Nephron progenitor cell (in vitro differentiated cells): Measurements from ENCODE around the gene SLC26A2.
"Not testable (repeated sequence)": the region's sequence is repeated elsewhere in the genome, so short reads cannot be mapped to it uniquely, and the experiment has no call there.

Experiments
- DNase-seq: peaks from one replicate; pipeline ENCODE4 v3.0.0; 2021
- H3K27ac Mint-ChIP-seq: 2 replicates; pipeline ENCODE4 v1.8.0; 2021; ENCODE audit warnings: mild to moderate bottlenecking, moderate library complexity, mixed read lengths
- H3K27me3 Mint-ChIP-seq: 2 replicates; pipeline ENCODE4 v1.8.0; 2021; ENCODE audit warnings: mild to moderate bottlenecking, low read depth, mixed read lengths; ENCODE audit not compliant: poor library complexity
- H3K36me3 Mint-ChIP-seq: 2 replicates; pipeline ENCODE4 v1.8.0; 2021; ENCODE audit warnings: low read depth, mixed read lengths
- H3K4me1 Mint-ChIP-seq: 2 replicates; pipeline ENCODE4 v1.8.0; 2021; ENCODE audit warnings: mixed read lengths
- H3K4me3 Mint-ChIP-seq: 2 replicates; pipeline ENCODE4 v1.8.0; 2021; ENCODE audit warnings: mild to moderate bottlenecking, moderate library complexity, mixed read lengths
- H3K9me3 Mint-ChIP-seq: 2 replicates; pipeline ENCODE4 v1.8.0; 2021; ENCODE audit warnings: mild to moderate bottlenecking, moderate library complexity, mixed read lengths
- TF ChIP-seq, protein P1 (sequence below): fragments of 200-600 bp; sonication (generic); IDR thresholded peaks from 2 replicates; pipeline ENCODE4 v1.5.0; 2021; ENCODE audit warnings: antibody characterized with exemption

SLC26A2 gene

DNA sequence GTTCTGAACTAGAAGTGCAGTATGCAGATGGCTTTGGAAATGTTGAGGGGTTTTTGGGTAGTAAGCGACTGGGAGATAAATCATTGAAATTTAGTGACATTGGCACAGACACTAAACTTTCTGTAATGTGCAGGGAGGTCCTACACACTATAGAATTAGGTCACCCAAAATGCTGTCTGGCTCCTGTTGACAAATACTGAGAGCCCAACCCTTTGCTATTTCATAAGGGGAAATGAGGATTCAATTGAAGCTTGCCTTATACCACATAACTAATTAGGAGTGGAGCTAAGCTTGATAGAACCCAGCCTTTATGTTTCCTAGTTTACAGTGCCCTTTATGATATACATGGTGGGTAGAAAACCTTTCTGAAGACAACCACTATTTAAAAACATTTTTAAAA is 62.6 kb downstream of the SLC26A2 start:
- Mint-ChIP-seq H3K36me3 (peaks cover 74% of the 10 kb centered on the region), H3K9me3 (no peaks in the 10 kb centered on the region), H3K4me3 (no peak overlapping the region), H3K27ac (no peak overlapping the region), H3K4me1 (peaks cover 20% of the 10 kb centered on the region), H3K27me3 (peaks cover 3% of the 10 kb centered on the region)
- TF ChIP-seq, protein P1, sequence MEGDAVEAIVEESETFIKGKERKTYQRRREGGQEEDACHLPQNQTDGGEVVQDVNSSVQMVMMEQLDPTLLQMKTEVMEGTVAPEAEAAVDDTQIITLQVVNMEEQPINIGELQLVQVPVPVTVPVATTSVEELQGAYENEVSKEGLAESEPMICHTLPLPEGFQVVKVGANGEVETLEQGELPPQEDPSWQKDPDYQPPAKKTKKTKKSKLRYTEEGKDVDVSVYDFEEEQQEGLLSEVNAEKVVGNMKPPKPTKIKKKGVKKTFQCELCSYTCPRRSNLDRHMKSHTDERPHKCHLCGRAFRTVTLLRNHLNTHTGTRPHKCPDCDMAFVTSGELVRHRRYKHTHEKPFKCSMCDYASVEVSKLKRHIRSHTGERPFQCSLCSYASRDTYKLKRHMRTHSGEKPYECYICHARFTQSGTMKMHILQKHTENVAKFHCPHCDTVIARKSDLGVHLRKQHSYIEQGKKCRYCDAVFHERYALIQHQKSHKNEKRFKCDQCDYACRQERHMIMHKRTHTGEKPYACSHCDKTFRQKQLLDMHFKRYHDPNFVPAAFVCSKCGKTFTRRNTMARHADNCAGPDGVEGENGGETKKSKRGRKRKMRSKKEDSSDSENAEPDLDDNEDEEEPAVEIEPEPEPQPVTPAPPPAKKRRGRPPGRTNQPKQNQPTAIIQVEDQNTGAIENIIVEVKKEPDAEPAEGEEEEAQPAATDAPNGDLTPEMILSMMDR, result no peak
- no peak for DNase-seq

DNA sequence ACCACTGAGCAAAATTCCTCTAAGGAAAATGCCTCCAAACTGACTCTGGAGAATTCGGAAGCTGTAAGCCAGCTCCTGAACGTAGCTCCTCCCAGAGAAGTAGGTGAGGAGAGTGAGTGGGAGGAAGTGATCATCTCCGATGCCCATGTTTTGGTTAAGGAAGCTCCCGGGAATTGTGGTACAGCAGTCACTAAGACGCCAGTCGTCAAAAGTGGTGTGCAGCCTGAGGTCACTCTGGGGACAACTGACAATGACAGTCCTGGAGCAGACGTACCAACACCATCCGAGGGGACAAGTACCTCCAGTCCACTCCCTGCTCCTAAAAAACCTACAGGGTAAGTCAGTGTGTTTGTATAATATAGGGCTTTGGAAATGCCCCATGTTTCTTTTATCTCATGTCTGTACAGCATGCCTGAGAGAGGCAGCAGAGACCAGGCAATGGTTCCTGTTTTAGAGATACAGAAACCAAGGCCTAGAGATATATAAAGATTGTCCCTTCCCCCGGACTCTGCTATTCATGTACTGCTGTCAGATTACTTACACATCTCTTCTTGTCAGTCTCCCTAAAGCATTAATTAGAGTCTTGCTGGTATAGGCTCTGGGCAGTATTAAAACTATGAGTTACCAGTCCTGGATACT is 63.9 kb downstream of the SLC26A2 start:
- no peaks in the 10 kb centered on the region for H3K9me3 Mint-ChIP-seq
- H3K27ac Mint-ChIP-seq, result peak overlapping the region; percentile 90
- TF ChIP-seq, protein P1, result no peak
- peaks cover 71% of the 10 kb centered on the region for H3K36me3 Mint-ChIP-seq
- no peak for DNase-seq
- peaks cover 3% of the 10 kb centered on the region for H3K27me3 Mint-ChIP-seq
- no peak overlapping the region for H3K4me3 Mint-ChIP-seq
- H3K4me1 Mint-ChIP-seq, result peaks cover 20% of the 10 kb centered on the region

DNA sequence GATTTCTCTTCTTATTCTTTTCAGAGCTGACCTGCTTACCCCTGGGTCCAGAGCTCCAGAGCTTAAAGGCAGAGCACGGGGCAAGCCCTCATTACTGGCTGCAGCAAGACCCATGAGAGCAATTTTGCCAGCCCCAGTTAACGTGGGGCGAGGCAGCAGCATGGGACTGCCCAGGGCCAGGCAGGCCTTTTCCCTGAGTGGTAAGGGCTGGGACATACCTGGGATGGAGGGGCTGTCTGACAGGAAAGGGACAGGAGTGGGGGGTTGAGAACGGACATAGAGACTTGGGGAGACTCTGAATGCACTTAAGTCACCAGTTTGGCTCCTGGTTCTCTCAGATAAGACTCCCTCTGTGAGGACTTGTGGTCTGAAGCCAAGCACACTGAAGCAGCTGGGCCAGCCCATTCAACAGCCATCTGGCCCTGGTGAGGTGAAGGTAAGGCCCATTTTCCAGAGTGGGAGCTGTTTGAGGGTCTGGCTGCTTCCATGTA is 66.2 kb downstream of the SLC26A2 start:
- peaks cover 66% of the 10 kb centered on the region for H3K36me3 Mint-ChIP-seq
- H3K27ac Mint-ChIP-seq, result no peak overlapping the region
- TF ChIP-seq, protein P1, result no peak
- no peaks in the 10 kb centered on the region for H3K9me3 Mint-ChIP-seq
- DNase-seq, result no peak
- H3K4me3 Mint-ChIP-seq, result no peak overlapping the region
- H3K4me1 Mint-ChIP-seq, result peaks cover 18% of the 10 kb centered on the region
- peaks cover 2% of the 10 kb centered on the region for H3K27me3 Mint-ChIP-seq

DNA sequence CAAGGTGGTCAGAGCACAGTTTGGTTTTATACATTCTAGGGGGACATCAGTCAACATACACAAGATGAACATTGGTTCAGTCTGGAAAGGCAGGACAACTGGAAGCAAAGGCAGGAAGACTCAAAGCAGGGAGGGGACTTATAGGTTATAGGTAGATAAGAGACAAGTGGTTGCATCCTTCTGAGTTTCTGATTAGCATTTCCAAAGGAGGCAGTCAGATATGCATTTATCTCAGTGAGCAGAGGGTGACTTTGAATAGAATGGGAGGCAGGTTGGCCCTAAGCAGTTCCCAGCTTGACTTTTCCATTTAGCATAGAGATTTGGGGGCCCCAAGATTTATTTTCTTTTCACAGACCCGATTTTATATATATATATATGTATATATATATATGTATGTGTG is 67.5 kb downstream of the SLC26A2 start:
- H3K27ac Mint-ChIP-seq, DNase-seq, H3K9me3 Mint-ChIP-seq, H3K4me3 Mint-ChIP-seq, H3K4me1 Mint-ChIP-seq, H3K27me3 Mint-ChIP-seq: not testable (repeated sequence)
- peaks cover 61% of the 10 kb centered on the region for H3K36me3 Mint-ChIP-seq

DNA sequence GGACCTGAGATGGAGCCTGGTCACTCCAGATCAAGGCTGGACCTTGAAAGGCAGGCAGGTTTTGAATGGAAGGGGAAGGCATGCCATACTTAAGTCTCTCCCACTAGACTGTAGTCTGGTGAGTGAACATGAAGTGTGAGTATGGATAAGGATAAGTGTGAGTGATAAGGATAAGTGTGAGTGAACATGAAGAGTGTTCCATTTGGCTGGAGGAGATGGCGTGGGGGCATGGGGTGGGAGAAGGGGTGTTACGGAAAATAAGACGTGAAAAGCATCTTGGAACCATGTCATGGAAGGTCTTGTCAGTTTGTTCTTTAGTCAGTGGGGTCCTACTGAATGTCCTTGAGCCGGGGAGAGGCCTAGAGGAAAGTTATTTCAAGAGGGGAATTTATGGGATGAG is 72.8 kb downstream of the SLC26A2 start:
- H3K36me3 Mint-ChIP-seq, result peaks cover 62% of the 10 kb centered on the region
- peaks cover 5% of the 10 kb centered on the region for H3K4me1 Mint-ChIP-seq
- TF ChIP-seq, protein P1, result no peak
- H3K4me3 Mint-ChIP-seq, result no peak overlapping the region
- H3K27ac Mint-ChIP-seq, result peak overlapping the region; percentile 14
- H3K27me3 Mint-ChIP-seq, result no peaks in the 10 kb centered on the region
- no peak for DNase-seq
- H3K9me3 Mint-ChIP-seq, result no peaks in the 10 kb centered on the region

DNA sequence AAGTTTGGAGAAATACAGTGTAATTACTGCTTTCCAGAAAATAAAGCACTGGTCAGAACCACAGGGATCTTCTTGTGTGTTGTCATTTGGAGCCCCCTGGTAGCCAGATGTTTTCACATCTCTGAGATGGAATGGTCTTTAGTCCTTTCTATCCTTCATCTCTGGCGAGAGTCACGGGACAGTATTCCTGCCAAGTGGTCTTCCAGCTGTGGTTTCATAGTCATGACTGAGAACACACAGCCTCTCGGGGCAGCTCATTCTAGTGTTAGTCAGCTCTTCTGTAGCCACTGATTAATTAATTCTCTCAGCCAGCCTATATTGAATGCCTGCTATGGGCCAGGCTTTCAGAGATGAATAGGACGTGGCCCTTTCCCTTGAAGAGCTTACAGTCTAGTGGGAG is 74.1 kb downstream of the SLC26A2 start:
- DNase-seq, result no peak
- peaks cover 5% of the 10 kb centered on the region for H3K4me1 Mint-ChIP-seq
- H3K36me3 Mint-ChIP-seq, result peaks cover 59% of the 10 kb centered on the region
- no peaks in the 10 kb centered on the region for H3K27me3 Mint-ChIP-seq
- no peak overlapping the region for H3K4me3 Mint-ChIP-seq
- no peaks in the 10 kb centered on the region for H3K9me3 Mint-ChIP-seq
- TF ChIP-seq, protein P1, result no peak
- no peak overlapping the region for H3K27ac Mint-ChIP-seq
